GM21515 (cell line): ENCODE results near the gene RRP15.

Experiments
- ATAC-seq: cut with Tn5 transposase; IDR thresholded peaks from one replicate; pipeline ENCODE4 v1.9.1; 2021; ENCODE audit not compliant: unreplicated experiment

Gene RRP15

DNA sequence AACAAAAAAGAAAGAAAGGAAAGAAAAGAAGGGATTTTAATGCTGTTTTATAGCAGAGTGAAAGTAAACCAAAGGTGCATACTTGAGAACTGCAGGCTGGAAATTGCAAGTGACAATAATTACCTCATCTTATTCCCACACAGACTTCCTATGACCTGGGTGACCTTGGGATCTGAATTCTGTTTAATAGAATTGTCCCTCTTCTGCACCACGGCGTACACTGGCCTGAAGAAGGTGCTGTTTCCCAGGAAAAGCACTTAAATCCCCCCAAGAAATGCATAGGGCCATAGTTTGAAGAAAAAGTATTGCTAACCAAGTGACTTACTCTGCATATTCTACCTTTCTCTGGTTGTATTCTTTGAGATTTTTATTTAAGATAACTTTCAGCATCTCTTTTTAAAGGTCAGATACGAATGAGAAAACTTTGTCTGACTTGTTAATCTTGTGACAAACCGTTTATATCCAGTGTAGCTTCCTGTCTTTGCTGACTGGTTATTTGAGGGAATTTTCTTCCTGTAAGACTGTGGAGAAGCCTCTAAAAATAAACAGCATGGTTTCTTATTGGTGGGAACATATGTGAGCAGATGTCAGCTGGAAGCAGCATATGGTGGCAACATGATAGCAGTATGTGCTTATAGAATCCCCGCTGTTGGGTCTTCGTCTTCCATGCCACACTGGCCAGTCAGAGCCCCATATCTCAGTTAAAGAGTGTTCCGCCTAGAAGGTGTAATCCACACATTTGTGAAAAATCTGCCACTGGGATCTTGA is 76.4 kb downstream of the RRP15 start:
- ATAC-seq, result no peak

DNA sequence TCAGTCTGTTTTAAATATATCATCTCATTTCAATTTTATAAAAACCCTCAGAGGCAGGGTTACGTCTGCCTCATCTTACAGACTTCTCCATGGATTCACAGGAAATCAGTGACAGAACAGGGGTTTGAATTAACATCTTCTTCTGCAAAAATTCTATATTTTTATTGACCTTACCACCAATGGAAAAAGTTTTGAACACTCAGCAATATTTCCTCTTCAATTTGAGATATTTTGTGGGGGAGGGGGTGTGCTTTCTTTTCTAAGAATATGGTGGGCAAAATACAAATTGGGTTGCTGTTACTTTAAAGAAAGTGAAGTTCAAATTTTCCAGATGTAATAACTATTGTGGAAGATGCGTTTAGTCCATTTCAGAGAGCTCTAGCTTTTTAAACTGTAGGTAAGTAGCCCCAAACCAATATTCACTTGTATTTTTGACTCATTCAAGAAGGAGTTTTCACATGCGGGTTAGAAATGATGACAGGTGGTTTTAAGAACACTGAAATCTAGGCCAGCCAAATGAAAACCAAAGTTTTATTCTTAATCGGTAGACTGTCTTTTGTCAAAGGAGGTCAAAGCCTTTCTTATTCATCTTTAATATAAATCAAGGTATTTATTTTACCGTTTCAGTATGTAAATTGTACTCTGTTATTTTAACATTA is 77.5 kb downstream of the RRP15 start:
- no peak for ATAC-seq

DNA sequence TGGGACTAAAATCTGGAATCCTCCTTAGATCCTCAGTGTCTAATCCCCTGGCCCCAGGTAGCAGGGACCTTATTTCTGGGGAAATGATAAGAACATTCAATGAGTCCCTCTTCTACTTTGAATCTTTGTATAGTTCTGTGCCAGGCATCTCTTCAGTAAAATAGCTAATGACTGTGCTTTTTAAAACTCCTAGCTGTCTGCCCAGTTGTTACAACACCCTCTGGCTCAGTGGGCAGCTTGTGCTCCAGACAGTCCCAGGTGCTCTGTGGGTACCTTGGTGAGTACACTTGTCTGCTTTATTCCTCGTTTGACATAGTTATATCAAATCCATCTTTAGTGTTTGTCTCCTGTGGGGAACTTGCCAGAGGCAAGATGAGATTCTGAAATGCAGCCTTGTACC is 78.0 kb downstream of the RRP15 start:
- no peak for ATAC-seq

DNA sequence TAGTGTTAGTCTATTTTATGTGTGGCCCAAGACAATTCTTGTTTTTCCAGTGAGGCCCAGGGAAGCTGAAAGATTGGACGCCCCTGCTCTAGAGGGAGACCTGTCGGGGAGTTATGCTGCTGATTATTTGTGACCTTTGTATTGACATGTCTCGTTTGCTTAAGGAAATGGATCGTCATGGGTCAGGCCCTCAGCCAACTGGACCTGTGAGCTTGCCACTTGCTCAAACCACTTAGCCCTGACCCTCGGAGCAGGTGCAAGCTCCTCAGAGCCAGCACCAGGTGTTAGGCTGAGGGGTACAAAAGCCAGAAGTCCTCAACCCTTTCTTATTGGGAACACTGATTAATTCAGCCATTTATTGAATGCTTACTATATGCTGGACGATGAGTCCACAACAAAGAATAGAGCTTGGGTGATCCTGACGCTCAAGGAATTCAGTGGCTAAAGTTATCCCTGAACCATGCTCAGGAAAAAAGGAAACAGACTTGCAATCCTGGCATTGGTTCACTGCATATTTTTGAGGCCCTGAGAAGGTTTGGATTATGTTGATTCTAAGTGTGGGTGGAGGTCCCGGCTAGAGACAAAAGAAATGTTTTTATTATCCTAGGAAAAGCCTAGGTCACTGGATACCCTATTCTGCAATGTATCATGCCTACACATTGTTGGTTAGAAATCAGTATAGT is 79.1 kb downstream of the RRP15 start:
- ATAC-seq, result no peak

DNA sequence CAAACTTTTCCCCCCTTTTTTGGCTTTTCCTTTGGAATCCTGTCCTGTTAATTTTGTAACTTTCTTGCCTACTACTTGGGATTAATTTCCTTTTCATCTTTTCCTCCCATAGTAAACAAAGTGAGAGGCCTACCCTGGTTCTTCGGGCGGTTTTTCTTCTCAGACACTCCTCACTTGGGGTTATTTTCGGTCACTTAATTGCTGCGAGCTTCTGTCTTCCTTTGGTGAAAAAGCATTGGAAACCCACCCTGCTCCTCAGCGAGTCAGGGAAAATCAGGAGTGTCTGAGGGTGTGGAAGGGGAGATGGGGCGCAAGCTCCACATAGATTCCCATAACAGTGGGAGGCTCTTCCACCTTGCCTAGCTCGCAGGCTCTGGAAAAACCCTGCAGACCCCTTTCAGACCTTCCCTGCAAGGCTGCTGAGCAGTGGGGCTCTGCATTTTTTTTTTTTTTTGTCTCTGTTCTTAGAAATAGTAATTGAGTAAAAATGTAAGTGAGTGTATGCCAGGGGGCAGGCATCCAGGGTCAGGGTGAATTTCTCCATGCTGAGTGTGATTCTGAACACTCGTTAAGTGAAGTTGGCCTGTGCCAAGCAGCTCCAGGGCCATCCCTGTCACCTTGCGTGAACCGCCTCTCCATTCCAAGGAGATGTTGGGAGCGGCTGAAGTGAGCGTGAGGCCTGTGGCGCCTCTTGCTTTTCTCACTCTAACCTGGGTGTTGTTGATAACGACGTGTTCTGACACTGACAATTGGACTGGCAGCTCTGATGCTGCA is 80.3 kb downstream of the RRP15 start:
- no peak for ATAC-seq

DNA sequence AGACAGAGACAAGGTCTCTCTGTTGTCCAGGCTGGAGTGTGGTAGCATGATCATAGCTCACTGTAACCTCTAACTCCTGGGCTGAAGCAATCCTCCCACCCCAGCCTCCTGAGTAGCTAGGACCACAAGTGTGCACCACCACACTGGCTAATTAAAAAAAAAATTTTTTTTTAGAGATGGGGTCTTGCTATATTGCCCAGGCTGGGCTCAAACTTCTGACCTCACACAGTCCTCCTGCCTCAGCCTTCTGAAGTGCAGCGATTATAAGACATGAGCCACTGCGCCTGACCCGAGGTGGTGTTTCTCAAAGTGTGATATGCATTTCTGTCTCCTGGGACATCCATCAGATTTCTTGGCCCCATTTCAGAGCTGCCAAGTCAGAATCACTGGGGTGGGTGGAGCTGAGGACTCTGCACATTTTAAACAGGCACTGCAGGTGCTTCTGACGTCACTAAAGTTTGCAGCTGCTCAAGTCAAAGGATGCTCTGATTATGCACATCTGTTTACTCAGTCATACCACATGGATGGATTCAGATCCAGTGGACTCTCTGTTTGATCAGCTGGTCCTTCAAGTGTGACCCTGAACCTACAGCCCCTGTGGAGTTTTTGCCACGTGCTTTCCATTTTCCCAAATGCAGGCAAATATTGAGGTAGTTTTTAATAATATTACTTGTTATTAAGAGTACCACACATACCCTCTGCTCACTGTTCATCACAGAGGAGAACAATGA is 81.4 kb downstream of the RRP15 start:
- no peak for ATAC-seq

- ATAC-seq, result no peak
Observed at GRCh38 chr1:218367118-218367517, 82.0 kb downstream of the RRP15 start.

GRCh38 chr1:218368686-218369085 is 83.6 kb downstream of the RRP15 start:
- ATAC-seq, result no peak

- ATAC-seq, result no peak
Observed at GRCh38 chr1:218369688-218370511, 84.8 kb downstream of the RRP15 start.

DNA sequence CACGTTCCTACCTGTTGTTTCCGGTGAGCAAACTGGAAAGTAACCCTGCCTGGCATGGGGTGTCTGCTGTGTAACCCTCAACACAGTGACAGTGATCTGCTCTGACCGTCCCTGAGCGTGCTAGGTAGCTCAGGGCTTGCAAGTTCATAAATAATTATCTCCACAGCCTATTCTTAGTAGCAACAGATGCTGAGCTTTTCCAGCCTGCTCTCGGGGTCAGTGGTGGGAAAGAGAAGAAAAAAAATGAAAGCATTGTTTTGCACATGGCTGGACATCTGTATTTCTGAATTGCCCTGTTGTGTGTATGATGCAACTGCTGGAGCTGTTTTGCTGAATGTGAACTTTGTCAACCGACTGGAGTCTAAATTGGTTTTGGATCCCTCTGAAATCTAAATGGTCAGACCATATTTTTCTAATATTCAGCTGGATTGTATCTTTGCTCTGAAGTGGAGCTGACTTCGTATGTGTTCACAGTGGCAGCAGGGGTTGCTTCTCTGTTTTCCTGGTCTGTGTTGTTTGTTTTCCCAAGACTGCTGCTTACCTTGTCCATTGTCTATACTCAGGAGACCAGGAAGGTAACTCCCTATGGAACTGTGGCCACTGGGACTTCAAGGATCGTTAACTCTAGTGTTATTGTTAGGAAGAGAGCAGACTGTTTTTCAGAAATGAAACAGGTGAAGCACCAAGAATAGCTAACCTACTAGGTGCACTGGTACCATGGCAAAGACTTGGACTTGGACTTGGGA is 87.0 kb downstream of the RRP15 start:
- ATAC-seq, result no peak

DNA sequence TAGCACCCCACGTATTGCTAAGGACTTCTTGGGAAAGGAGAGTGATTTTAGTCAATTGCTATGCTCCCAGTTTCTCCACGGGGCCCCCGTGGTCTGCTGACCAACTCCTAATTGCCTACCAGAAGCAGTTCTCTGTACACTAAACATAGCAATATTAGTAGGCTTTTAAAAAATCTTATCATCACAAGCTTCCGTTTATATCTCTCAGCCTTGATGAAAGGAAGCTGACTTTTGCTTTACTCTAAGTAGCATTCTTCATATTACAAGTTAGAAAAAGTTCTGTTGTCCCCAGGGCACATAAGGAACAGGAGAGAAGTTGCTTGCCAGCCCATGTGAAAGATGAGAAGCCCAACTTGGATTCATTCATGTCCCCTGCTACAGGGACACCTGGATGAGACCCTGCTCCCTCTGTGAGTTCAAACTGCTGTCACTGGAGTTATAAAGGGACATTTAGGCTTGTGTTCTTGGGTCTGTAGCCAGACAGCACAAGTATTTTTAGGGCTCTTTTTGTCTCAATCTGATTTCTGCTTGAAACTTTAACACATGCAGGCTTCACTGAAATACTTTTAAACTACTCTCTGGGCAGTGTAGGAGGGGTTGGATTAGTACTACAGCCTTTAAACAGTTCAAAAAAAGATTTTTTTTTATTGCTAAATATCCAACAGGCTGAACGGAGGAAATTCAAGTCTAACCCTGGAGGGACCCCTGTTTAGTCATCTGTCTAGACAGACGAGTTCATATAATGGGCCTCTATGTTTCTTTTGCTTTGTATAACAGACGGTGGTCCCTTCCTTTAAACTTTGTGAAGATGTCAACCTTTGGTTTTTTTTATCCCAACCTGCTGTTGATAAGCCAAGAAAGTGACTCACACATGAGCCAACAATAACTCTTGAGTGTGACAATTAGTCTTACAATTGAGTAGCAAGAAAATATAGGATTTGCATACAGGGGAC is 89.6 kb downstream of the RRP15 start:
- ATAC-seq, result no peak

- ATAC-seq, result peak; percentile 4
Observed at GRCh38 chr1:218376722-218377121, 91.6 kb downstream of the RRP15 start.

DNA sequence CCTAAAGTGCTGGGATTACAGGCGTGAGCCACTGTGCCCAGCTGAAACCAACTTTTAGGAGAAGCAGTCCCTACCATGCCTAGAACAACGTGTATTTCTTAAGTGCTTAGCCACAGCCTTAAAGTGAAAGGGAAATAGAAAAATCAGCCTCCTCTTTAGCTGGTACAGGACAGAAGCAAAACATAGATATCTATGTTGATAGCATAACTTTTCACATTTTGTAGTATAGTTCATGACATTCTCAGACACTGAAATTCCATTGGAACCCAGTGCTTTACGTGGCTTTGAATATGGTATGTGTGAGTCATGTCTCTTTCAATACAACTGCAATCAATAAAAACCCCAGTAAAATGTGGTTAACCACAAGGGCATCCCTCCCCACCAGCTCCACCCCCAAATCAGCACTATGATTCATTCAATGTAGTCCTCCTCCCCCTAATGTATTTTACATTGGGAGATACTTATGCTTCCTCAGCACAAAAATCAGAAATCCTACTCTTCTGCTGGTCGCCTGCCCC is 92.1 kb downstream of the RRP15 start:
- ATAC-seq, result peak; percentile 66

- no peak for ATAC-seq
Observed at GRCh38 chr1:218380125-218380977, 95.3 kb downstream of the RRP15 start.

GRCh38 chr1:218382261-218382660 is 97.2 kb downstream of the RRP15 start:
- no peak for ATAC-seq

GRCh38 chr1:218383051-218383450 is 98.0 kb downstream of the RRP15 start:
- no peak for ATAC-seq

- ATAC-seq, result no peak
Observed at GRCh38 chr1:218383681-218384080, 98.6 kb downstream of the RRP15 start.
